Measurements from ENCODE around the gene RAB9A. TPM values are rescaled to one million over a fixed set of nuclear protein-coding genes. Genes with fewer than 3 reads are reported as not detected.

The RAB9A gene
- total and polyA plus RNA-seq, 3 donors from 2014 or later = 12.9 to 13.2 (median 13.1) TPM

DNA sequence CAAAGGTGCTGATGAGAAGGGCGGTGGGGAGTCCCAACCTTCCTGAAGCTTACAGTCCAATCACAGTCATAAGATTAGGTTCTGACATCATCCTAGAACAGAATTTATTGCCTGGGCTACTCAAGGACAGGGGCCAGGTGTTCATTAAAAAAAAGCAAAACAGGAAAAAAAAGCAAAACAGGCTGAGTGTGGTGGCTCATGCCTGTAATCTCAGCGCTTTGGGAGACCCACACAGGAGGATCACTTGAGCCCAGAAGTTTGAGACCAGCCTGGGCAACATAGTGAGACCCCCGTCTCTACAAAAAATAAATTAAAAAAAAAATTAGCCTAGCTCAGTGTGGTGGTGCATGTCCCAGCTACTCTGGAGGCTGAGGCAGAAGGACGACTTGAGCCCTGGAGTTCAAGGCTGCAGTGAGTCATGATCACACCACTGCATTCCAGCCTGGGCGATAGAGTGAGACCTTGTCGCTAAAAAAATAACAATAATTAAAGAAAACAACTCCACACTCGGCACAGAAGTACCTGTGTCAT is 3.0 kb downstream of the RAB9A start:
- 54 to 60% methylated on average over 5 to 7 of the region's 7 CpGs for WGBS, 2 donors
- intact Hi-C loops (cut with DNase I; ENCODE audit: low total_unique reads) = no loop called here
- no peak for TF ChIP-seq CTCF (IDR thresholded peaks at IDR 0.05)
- no peak for TF ChIP-seq POLR2A (IDR thresholded peaks at IDR 0.05)
- Histone ChIP-seq H3K27me3 (no peaks in the 10 kb centered on the region), H3K9me3 (no peaks in the 10 kb centered on the region), H3K36me3 (ENCODE audit: low read depth, missing control alignments) (no peaks in the 10 kb centered on the region), H3K4me3 (no peak overlapping the region), H3K4me1 (peaks cover 3% of the 10 kb centered on the region), H3K27ac (no peak overlapping the region)
- DNase-seq = no peak

DNA sequence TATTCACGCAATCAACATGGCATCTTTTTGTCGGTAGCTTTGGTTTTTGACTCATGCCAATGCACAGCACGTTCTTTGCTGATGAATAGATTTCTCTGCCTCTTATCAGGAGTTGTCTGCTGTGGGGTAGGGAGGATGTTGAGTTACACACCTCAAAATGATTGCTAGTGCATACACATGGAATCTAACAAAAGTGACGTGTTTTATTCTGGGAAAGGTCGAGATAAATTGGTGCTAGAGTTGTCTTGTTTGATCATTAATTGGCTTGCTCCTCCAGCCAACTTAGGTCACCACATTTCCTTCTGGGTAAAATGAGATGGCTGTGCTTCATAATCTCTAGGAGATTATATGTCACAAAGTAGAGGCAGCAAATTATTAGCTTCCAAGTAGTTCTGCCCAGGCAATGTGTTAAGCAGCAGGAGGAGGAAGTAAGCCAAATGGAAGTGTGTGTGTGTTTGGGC is 3.9 kb downstream of the RAB9A start:
- H3K4me1 ChIP-seq = peaks cover 3% of the 10 kb centered on the region
- intact Hi-C loops (cut with DNase I; ENCODE audit: low total_unique reads) = no loop called here
- 59 to 62% methylated on average over 5 of the region's 5 CpGs for WGBS, 2 donors
- TF ChIP-seq CTCF (IDR thresholded peaks at IDR 0.05) (no peak), POLR2A (IDR thresholded peaks at IDR 0.05) (no peak)
- DNase-seq = no peak
- no peak overlapping the region for H3K4me3 ChIP-seq
- no peaks in the 10 kb centered on the region for H3K27me3 ChIP-seq
- no peaks in the 10 kb centered on the region for H3K9me3 ChIP-seq
- H3K27ac ChIP-seq = no peak overlapping the region
- no peaks in the 10 kb centered on the region for H3K36me3 ChIP-seq (ENCODE audit: low read depth, missing control alignments)

- Histone ChIP-seq H3K36me3 (ENCODE audit: low read depth, missing control alignments) (no peaks in the 10 kb centered on the region), H3K9me3 (no peaks in the 10 kb centered on the region), H3K4me3 (no peak overlapping the region), H3K4me1 (peaks cover 3% of the 10 kb centered on the region), H3K27me3 (no peaks in the 10 kb centered on the region), H3K27ac (no peak overlapping the region)
- intact Hi-C loops (cut with DNase I; ENCODE audit: low total_unique reads) = no loop called here
- TF ChIP-seq POLR2A (IDR thresholded peaks at IDR 0.05) = no peak
- no peak for TF ChIP-seq CTCF (IDR thresholded peaks at IDR 0.05)
- 64 to 68% methylated on average over 6 to 7 of the region's 7 CpGs for WGBS, 2 donors
- no peak for DNase-seq
Observed at GRCh38 chrX:13693341-13693961, 4.5 kb downstream of the RAB9A start.

DNA sequence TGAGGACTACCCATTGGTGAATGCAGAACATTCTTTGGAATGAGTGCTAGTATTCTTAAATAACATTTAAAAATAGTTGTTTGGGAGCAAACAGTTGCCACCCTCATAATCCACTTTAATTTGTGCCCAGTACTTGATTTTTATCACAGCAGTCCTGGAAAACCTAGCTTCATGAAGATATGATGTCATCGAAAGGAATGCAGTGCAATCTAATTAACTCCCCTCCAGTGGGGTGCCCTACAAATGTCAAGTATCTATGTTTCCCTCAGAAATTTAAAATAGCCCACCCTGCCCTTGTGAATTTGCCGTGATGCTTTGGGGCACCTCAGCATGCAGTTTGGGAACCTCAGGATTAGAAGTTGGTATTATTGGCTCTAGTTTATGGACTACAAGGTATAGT is 5.4 kb downstream of the RAB9A start:
- WGBS, 2 donors = 80 to 88% methylated on average over 1 to 2 of the region's 2 CpGs
- Histone ChIP-seq H3K36me3 (ENCODE audit: low read depth, missing control alignments) (no peaks in the 10 kb centered on the region), H3K27ac (no peak overlapping the region), H3K4me1 (peaks cover 3% of the 10 kb centered on the region), H3K9me3 (no peaks in the 10 kb centered on the region), H3K4me3 (no peak overlapping the region), H3K27me3 (no peaks in the 10 kb centered on the region)
- TF ChIP-seq CTCF (IDR thresholded peaks at IDR 0.05) (no peak), POLR2A (IDR thresholded peaks at IDR 0.05) (no peak)
- no peak for DNase-seq
- intact Hi-C loops (cut with DNase I; ENCODE audit: low total_unique reads) = no loop called here

DNA sequence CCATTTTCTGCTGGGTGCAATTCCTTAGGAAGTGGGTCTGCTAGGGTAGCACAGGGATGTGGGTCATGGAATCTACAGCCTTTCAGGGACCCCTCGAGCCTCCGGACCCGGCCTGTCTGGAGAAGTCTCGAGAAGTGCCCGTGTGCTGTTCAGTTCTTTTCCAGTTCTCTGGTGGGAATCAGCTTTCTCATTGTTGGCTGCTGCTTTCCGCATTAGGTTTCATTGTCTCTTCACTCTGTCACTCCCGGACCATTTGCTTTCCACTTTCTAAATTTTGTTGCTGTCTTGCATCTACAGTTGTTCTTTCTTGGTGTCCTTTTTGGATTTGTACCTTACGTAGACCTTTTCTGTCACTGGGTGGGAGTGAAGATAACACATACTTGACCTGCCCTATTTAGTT is 6.1 kb downstream of the RAB9A start:
- no peak for DNase-seq
- H3K36me3 ChIP-seq (ENCODE audit: low read depth, missing control alignments) = no peaks in the 10 kb centered on the region
- intact Hi-C loops (cut with DNase I; ENCODE audit: low total_unique reads) = no loop called here
- TF ChIP-seq POLR2A (IDR thresholded peaks at IDR 0.05) (no peak), CTCF (IDR thresholded peaks at IDR 0.05) (no peak)
- no peak overlapping the region for H3K4me3 ChIP-seq
- no peak overlapping the region for H3K27ac ChIP-seq
- peaks cover 3% of the 10 kb centered on the region for H3K4me1 ChIP-seq
- H3K9me3 ChIP-seq = no peaks in the 10 kb centered on the region
- WGBS, 2 donors = 80 to 85% methylated on average over 7 to 8 of the region's 8 CpGs
- H3K27me3 ChIP-seq = no peaks in the 10 kb centered on the region

All from testis (tissue), 3 donors.